Bladder microvascular endothelial cell (primary cell): ENCODE data around the gene EEFSEC. TPM values are rescaled to one million over a fixed set of nuclear protein-coding genes. Genes with fewer than 3 reads are reported as not detected.

ENCODE experiments used
- total RNA-seq: library from RNA; depleted of rRNA; stranded (reverse); fragments of >200 nt; gene quantifications from 2 replicates; pipeline ENCODE4 v1.2.3, GENCODE V29; 2014

Gene EEFSEC
- total RNA-seq = 2.3 and 3.3 TPM in 2 replicates

GRCh38 chr3:128153156-128154041 is at the start of gene EEFSEC:
TSS of gene EEFSEC (plus strand) at chr3:128153481. CDS start at chr3:128153508, 27 bp downstream.

DNA sequence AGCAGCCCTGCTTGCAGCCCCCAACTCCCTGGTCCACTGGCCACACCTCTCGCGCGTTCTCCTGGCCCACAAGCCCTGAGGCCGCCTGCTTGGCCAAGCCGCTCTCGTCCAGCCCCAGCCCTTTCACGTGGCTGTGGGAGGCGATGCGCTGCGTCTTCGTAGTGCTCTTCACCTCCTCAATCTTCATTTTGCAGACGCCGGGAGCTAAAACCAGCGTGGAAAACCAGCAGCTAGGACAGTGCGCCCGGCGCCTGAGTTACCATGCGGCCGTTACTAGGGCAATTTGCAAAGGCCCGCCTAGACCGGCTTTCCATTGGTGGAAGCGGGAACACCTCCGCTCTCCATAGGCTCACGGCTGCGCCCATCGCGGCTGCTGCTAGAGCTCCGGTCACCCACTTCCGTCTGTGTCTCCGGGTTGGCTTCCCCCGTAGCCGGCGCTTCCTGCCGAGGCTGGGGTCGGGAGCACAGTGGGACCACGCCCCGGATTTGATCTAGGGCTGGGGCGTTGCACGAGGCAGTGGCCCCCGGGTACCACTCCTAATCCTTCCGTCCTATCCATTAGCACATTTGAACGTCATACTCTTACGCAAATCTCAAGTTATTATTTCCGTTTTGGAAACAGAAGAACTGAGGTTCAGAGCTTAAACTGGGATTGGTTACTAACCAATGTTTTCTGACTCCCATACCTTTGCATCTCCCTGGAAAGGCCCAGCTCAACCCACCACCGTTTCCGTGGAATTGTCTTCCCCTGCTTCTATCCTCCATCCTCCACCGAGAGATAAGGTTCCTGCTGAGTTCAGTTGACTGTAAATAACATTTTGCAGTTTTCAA is 29.5 kb upstream of the EEFSEC start, which contains the start of gene RUVBL1:
Gene RUVBL1, minus strand, starts transcription at position 275 of the 831 bp plus-strand sequence. Its CDS starts 88 bp downstream, at position 187.

Other genes starting within 250 kb of the EEFSEC start
- gene KBTBD12, start 238.2 kb upstream of the EEFSEC start, total RNA-seq = not detected in 2 replicates
- gene SEC61A1, start 101.0 kb upstream of the EEFSEC start, total RNA-seq = 141 and 261 TPM in 2 replicates
- gene RUVBL1, start 29.7 kb upstream of the EEFSEC start, total RNA-seq = 60.7 and 71.1 TPM in 2 replicates